ENCODE data around the gene SETX.

SETX gene

GRCh38 chr9:132283165-132283564 is 71.6 kb downstream of the SETX start:
- DNase-seq = no peak

GRCh38 chr9:132274861-132275260 is 79.9 kb downstream of the SETX start:
- DNase-seq = no peak

- peak; percentile 21 for DNase-seq
Observed at GRCh38 chr9:132269704-132270516, 84.9 kb downstream of the SETX start.

- peak; percentile 74 for DNase-seq
Observed at GRCh38 chr9:132268725-132269352, 85.9 kb downstream of the SETX start.

GRCh38 chr9:132267660-132268059 is 87.1 kb downstream of the SETX start:
- DNase-seq = no peak

- no peak for DNase-seq
Observed at GRCh38 chr9:132266017-132266416, 88.8 kb downstream of the SETX start.

- DNase-seq = no peak
Observed at GRCh38 chr9:132260846-132261245, 93.9 kb downstream of the SETX start.

- DNase-seq = no peak
Observed at GRCh38 chr9:132250324-132251262, 104.2 kb downstream of the SETX start.

GRCh38 chr9:132249690-132250089 is 105.1 kb downstream of the SETX start:
- DNase-seq = no peak

- DNase-seq = no peak
Observed at GRCh38 chr9:132249123-132249522, 105.7 kb downstream of the SETX start.

GRCh38 chr9:132247942-132248341 is 106.8 kb downstream of the SETX start:
- no peak for DNase-seq

- no peak for DNase-seq
Observed at GRCh38 chr9:132245465-132245864, 109.3 kb downstream of the SETX start.

- DNase-seq = no peak
Observed at GRCh38 chr9:132244582-132245455, 110.0 kb downstream of the SETX start.

- DNase-seq = no peak
Observed at GRCh38 chr9:132243156-132244074, 111.4 kb downstream of the SETX start.

- DNase-seq = no peak
Observed at GRCh38 chr9:132242621-132243155, 112.1 kb downstream of the SETX start.

- peak; percentile 78 for DNase-seq
Observed at GRCh38 chr9:132241840-132242620, 112.8 kb downstream of the SETX start.

- DNase-seq = no peak
Observed at GRCh38 chr9:132241483-132241839, 113.3 kb downstream of the SETX start.

GRCh38 chr9:132240841-132241482 is 113.8 kb downstream of the SETX start:
- peak; percentile 99 for DNase-seq

- no peak for DNase-seq
Observed at GRCh38 chr9:132239999-132240840, 114.6 kb downstream of the SETX start.
